GM18909 (cell line): ENCODE measurements around the gene B3GAT1.

Experiments used
- ATAC-seq: cut with Tn5 transposase; IDR thresholded peaks from one replicate; pipeline ENCODE4 v1.9.1; 2021; ENCODE audit warnings: mild to moderate bottlenecking; ENCODE audit not compliant: unreplicated experiment, poor library complexity

B3GAT1 gene

GRCh38 chr11:134376150-134376921, 35.7 kb downstream of the B3GAT1 start:
- ATAC-seq: no peak

DNA sequence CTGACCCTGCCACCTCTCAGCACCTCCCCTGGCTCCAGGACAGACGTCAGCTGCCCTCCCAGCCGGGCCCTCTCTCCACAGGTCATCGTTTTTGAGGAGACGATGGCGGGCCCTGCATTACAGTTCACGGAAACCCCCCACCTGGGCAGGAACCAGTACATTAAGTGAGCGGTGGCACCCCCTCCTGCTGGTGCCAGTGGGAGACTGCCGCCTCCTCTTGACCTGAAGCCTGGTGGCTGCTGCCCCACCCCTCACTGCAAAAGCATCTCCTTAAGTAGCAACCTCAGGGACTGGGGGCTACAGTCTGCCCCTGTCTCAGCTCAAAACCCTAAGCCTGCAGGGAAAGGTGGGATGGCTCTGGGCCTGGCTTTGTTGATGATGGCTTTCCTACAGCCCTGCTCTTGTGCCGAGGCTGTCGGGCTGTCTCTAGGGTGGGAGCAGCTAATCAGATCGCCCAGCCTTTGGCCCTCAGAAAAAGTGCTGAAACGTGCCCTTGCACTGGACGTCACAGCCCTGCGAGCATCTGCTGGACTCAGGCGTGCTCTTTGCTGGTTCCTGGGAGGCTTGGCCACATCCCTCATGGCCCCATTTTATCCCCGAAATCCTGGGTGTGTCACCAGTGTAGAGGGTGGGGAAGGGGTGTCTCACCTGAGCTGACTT, 37.0 kb downstream of the B3GAT1 start:
- no peak for ATAC-seq

- ATAC-seq: no peak
These were observed 37.9 kb downstream of the B3GAT1 start for GRCh38 chr11:134374171-134374570.

DNA sequence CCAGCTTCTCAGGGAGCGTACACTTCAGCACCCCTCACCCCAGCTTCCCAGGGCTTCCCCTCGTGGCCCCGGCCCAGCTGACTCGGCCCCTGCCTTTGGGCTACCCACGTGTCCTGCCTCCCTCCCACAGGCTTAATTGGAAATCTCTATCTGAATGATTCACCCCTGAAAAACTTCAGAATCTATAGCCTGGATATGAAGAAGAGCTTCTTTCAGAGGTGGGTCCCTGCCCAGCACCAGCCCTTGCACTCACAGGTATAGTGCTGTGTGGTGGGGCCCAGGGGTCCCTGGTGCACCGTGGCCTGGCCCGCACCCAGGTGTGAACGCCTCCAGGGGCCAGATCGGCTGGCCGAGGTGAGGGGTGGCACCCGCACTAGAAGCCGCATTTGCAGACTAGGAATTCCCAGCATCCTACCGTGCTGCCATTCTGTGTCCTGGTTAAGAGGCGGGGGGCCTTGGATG, 38.4 kb downstream of the B3GAT1 start:
- no peak for ATAC-seq

DNA sequence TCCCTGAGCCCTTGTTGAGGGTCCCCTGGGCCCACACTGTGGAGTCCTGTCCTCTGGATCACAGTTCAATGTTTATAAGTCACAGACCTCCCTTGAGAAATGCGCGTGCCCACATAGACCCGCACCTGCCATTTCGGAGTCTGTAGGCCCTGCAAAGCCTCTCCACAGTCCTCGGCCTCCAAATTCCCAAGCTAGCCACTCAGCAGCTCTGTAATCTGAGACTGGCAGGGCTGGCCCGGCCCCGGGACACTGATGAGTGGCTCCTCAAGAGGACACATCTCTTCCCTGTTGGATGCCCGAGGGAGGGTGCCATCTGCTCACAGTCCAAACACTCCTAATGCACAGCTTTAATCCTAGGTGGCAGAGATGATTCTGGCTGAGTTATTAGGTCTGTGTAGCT, 39.1 kb downstream of the B3GAT1 start:
- no peak for ATAC-seq

- no peak for ATAC-seq
These were observed 39.5 kb downstream of the B3GAT1 start for GRCh38 chr11:134372536-134372935.

DNA sequence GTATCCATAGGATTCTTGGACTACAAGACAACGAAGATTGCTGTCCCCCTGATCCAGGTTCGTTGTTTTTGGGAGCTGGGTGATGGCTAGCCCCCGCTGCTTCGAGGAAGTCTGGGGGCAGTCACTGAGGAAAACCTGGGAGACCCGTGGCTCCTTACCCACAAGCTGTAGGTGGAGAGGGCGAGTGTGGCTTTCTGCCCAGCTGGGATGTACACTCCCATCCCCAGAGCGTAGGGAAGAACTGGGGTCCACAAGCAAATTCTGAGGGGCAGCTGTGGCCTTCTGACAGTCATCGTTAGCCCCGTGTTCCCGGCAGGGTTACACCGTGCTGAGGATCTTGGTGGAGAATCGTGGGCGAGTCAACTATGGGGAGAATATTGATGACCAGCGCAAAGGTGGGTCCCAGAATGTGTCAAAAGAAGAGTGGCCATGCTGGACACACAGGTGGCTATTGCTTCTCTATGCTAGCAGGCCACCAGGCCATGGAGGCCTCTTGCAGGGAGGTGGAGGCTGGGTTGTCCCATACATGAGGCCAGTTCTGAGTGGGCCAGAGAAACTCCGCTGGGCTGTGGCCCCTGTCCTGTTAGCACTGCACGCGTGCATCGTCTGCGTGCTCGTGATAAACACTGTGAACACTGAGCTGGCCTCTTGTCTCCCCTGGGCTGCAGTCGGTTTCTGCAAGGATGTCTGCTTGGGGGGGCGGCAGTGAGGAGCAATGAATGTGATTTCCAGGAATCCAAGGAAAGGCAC, 40.4 kb downstream of the B3GAT1 start:
- ATAC-seq: no peak

DNA sequence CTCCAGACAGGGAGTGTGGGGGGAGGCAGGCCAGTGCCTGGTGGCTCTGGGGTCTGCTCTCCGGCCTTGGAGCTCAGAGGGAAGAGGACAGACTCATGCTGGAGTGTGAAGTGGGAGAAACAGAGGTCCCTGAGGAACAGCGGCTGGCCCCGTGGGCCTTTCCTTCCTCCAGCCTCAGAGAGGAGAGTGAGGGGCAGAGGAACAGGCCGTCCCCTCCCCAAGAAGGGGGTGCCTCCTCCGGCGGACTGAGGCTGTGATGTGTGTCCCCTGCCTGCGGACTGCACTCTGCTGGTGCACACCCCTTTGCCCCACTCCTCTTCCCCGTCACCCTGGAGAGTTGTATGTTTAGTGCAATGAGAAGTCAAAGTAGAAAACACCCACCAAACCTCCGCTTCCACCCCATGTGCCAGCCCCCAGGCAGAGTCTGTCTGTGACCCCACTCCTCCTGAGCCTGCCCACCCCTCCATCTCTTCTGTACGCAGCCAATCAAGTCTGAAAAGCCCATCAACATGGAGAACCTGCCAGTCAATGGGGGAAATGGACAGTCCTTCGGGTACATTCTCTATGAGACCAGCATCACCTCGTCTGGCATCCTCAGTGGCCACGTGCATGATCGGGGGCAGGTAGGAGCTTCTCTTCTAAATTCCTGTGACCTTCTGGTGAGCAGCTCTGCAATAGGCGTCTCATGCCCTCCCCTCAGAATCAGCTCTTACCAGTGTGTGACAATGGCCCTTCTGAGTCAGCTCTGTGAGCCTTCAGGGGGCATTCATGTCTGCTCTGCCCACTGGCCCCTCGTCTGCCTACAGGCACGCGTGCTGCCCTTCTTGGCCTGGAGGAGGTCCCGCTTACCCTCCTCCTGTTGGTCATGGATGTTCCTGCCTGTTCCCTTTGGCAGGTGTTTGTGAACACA, 41.3 kb downstream of the B3GAT1 start:
- ATAC-seq: no peak

GRCh38 chr11:134369656-134370525, 42.2 kb downstream of the B3GAT1 start:
- ATAC-seq: no peak

DNA sequence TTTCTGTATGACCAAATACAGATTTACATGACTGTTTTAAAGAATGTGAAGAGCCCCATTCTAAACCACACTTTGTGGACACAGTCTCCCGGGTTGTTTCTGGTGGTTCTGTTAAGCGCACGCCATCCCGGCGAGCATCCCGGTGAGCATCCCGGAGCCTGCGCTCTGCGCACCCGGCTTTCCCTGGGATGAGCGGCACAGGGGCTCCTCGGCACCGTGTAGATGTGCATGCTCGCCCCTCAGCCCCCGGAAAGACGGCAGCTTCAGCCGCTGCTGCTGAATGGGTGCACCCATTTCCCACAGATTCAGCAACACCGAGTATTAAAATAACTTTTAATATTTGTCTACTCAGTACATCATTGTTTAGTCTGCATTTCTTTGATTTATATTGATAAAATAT, 44.3 kb downstream of the B3GAT1 start:
- ATAC-seq: no peak

- no peak for ATAC-seq
These were observed 45.8 kb downstream of the B3GAT1 start for GRCh38 chr11:134366254-134366653.

- ATAC-seq: no peak
These were observed 46.8 kb downstream of the B3GAT1 start for GRCh38 chr11:134365011-134365925.

DNA sequence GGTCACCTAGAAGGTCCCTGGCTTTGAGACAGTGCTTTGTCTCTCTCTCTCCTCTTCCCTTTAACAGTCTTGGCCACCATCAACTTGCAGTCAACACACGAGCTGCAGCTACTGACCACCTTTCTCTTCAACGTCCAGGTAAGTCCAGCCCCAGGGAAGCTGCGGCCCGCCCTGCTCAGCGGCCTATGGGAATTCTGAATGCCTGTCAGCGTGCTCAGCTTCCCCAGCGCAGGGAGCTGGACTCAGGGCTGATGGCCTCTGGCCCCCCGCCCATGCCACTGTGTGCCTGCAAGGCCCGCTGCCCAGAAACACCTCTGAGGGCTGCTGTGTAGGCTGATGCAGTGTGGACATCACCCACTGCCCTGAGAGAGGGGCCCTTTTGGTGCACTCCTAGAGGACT, 47.8 kb downstream of the B3GAT1 start:
- ATAC-seq: no peak

DNA sequence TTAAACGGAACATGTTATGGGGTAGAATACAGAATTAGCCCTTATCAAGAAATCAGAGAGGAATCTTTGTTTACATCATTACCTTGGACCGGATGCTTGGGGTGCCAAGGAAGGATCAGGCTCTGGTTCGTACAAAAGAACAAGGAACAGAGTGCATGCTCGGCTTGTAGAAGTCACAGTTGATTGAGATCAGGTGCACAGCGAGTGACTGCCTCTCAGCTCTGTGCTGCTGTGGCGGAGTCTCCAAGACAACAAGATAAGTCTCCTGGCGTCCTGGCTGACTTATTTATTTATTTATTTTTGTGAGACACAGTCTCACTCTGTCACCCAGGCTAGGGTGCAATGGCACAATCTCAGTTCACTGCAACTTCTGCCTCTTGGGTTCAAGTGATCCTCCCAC, 48.5 kb downstream of the B3GAT1 start:
- no peak for ATAC-seq

DNA sequence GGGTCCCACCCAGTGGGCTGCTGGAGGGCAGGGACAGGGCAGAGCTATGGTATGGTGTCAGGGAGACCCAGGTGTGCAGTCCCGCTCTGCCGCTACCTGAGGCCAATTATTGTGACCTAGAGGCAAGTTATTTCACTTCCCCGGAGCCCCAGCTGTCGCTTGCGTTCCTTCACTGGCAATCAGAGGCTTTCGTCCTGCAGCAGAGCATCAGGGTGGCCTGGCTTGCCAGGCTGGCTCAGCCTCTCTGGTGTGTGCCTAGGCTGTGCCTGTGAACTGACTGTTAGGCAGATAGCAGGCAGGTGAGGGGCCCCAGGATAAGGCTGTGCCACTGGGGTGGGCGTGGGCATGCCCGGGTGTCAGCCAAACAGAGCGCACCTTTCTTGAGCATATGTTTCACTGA, 48.9 kb downstream of the B3GAT1 start:
- no peak for ATAC-seq

DNA sequence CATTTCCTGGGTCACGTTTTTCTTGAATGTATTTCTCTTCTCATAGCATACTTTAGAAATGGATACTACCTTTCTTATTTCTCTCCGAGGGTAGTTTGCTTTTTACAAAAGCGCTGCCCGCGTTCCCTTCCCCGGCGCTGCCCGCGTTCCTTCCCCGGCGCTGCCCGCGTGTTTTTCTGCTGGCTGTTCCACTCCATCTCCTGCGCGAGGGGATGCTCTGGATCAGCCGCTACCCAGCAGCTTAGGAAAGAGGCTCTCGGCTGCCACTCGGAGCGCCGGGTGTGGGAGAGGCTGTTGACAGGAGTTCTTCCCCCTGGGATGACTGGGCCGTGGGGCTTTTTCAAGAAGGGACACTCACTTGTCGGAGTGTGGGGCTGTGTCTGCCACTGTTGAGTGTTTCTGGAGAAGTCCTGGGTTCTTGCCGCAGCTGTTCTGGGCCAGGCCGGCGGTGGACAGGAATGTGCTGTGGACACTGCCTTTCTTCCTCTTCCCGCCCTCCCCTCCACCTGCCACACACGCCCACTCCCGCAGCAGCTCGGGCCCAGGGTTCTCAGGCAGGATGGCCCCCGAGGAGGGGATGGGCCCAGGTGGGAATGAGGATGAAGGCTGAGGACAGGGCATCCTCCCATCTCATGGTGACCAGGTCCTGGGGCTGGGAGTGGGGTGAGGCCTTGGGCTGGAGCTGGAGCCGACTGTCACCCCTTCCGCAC, 49.7 kb downstream of the B3GAT1 start:
- no peak for ATAC-seq

- ATAC-seq: no peak
These were observed 50.4 kb downstream of the B3GAT1 start for GRCh38 chr11:134361661-134362060.
